ENCODE measurements around the gene C20orf141.

C20orf141 gene

DNA sequence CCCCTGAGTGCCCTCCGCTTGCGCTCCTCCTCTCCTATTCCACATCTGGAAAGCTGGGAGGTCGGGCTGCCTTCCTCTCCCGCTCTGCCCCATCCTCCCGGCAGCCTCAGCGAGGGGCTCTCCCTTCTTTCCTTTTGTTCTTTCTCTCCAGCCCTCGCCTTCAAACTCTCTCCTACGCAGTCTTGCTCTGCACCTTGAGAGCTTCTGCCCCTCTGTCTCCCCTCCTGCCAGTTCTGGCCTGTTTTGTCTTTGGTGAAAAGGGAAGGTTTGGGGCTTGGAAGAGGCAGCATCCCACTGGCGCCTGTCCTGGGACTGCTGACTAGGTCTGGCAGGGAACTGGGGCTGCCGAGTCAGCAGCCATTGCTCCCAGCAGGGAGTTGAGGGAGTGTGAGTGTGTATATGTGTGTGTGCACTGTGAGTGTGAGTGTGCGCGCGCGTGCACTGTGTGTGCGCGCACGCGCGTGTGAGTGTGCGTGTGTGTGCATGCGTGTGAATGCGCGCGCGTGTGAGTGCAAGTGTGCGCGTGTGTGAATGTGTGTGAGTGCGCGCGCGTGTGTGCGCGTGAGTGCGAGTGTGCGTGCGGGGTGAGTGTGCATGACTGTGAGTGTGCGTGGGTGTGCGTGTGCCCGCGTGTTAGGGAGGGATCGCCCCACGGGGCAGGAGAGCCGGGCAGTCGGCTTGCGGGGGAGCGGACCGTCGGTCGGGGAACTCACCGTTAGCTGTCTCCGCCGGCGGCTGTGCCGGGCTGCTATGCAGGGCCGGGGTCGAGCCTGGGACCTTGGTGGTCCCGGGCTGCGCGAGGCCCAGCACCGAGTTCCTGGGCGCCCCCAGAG is 14.9 kb upstream of the C20orf141 start:
- H3K4me2 ChIP-seq (ENCODE audit: low read depth, low read length, poor library complexity, severe bottlenecking) = peak overlapping the region; percentile 85
- no peak overlapping the region for H2AFZ ChIP-seq (ENCODE audit: low read length)
- H3K9ac ChIP-seq (ENCODE audit: low read depth, low read length, poor library complexity, severe bottlenecking) = peak overlapping the region; percentile 98
- no peak for TF ChIP-seq EZH2phosphoT487 (IDR thresholded peaks at IDR 0.05; ENCODE audit: borderline replicate concordance)
- TF ChIP-seq, protein P1, sequence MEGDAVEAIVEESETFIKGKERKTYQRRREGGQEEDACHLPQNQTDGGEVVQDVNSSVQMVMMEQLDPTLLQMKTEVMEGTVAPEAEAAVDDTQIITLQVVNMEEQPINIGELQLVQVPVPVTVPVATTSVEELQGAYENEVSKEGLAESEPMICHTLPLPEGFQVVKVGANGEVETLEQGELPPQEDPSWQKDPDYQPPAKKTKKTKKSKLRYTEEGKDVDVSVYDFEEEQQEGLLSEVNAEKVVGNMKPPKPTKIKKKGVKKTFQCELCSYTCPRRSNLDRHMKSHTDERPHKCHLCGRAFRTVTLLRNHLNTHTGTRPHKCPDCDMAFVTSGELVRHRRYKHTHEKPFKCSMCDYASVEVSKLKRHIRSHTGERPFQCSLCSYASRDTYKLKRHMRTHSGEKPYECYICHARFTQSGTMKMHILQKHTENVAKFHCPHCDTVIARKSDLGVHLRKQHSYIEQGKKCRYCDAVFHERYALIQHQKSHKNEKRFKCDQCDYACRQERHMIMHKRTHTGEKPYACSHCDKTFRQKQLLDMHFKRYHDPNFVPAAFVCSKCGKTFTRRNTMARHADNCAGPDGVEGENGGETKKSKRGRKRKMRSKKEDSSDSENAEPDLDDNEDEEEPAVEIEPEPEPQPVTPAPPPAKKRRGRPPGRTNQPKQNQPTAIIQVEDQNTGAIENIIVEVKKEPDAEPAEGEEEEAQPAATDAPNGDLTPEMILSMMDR (conservative IDR thresholded peaks at IDR 0.05; ENCODE audit: low read length) = no peak
- H3K79me2 ChIP-seq (ENCODE audit: insufficient read depth, low read length) = peaks cover 47% of the 10 kb centered on the region
- H3K4me1 ChIP-seq (ENCODE audit: insufficient read depth, low read length, poor library complexity, severe bottlenecking) = peaks cover 37% of the 10 kb centered on the region
- H4K20me1 ChIP-seq (ENCODE audit: insufficient read depth, low read length, poor library complexity, severe bottlenecking) = peaks cover 35% of the 10 kb centered on the region
- peak overlapping the region; percentile 77 for H3K4me3 ChIP-seq (ENCODE audit: low read length, poor library complexity, severe bottlenecking)
- H3F3A ChIP-seq (ENCODE audit: low read depth) = peaks cover 9% of the 10 kb centered on the region; the same call in 1 of the 2 replicates
- H3K36me3 ChIP-seq (ENCODE audit: insufficient read depth, low read length) = peaks cover 37% of the 10 kb centered on the region; the same call in 1 of the 2 replicates
- H3K9me3 ChIP-seq (ENCODE audit: insufficient read depth, low read depth, low read length) = no peaks in the 10 kb centered on the region
- peaks cover 8% of the 10 kb centered on the region for H3K27me3 ChIP-seq (ENCODE audit: insufficient read depth, low read length, poor library complexity, severe bottlenecking)
- H3K9me2 ChIP-seq (replicated peaks; ENCODE audit: low read depth, low read length) = no peaks in the 10 kb centered on the region

DNA sequence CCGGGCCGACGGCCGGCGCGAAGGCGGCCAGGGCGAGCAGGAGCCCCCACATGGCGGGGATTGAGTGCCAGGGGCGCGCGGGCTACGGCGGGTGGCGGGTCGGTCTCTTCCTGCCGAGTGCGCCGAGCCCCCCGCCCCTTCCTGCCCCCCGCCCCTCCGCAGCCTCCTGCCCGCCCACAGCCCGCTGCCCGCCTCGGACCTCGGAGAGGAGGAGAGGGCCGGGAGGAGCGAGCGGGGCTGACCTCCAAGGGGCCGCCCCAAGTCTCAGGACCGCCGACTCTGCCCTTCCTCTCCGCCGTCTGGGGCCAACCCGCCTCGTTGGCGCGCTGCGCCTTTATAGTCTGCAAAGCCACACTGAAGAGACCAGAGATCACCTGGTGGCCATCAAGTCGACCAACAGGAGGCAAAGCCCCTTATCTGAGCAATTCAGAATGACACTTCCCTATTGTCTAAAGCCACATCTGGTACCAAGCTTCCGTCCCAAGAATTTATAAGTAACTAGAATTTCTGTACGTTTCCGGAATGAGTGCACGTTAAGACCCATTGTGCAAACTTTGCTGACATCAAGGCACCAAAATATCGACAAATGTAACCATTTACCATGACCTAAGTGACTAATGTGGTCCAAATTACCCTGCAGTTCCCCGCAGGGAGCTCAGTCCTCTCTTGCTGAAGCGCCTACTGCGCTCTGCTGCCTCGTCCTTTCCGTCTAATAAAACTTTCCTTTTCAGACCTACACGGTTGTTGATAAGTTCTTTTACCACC is 14.1 kb upstream of the C20orf141 start, which contains the start of gene CPXM1:
CPXM1 (minus strand) TSS at position 107 of the 765 bp plus-strand sequence; CDS start at position 52, 55 bp downstream.
- Histone ChIP-seq H3K9me3 (ENCODE audit: insufficient read depth, low read depth, low read length) (no peaks in the 10 kb centered on the region), H4K20me1 (ENCODE audit: insufficient read depth, low read length, poor library complexity, severe bottlenecking) (peaks cover 31% of the 10 kb centered on the region), H3K4me1 (ENCODE audit: insufficient read depth, low read length, poor library complexity, severe bottlenecking) (peaks cover 37% of the 10 kb centered on the region), H3K4me2 (ENCODE audit: low read depth, low read length, poor library complexity, severe bottlenecking) (peak within 1 kb of the TSS; percentile 85), H3K27me3 (ENCODE audit: insufficient read depth, low read length, poor library complexity, severe bottlenecking) (peaks cover 8% of the 10 kb centered on the region), H3K4me3 (ENCODE audit: low read length, poor library complexity, severe bottlenecking) (peak within 1 kb of the TSS; percentile 77), H3F3A (ENCODE audit: low read depth) (peaks cover 9% of the 10 kb centered on the region; the same call in 1 of the 2 replicates), H2AFZ (ENCODE audit: low read length) (peak within 1 kb of the TSS; percentile 60), H3K36me3 (ENCODE audit: insufficient read depth, low read length) (peaks cover 29% of the 10 kb centered on the region; the same call in 1 of the 2 replicates), H3K9me2 (replicated peaks; ENCODE audit: low read depth, low read length) (no peaks in the 10 kb centered on the region), H3K9ac (ENCODE audit: low read depth, low read length, poor library complexity, severe bottlenecking) (peak within 1 kb of the TSS; percentile 98), H3K79me2 (ENCODE audit: insufficient read depth, low read length) (peaks cover 45% of the 10 kb centered on the region)
- TF ChIP-seq, protein P1 (conservative IDR thresholded peaks at IDR 0.05; ENCODE audit: low read length) = 0 out of 2 replicates have a peak, but pooled peaks have one; percentile 18
- no peak for TF ChIP-seq EZH2phosphoT487 (IDR thresholded peaks at IDR 0.05; ENCODE audit: borderline replicate concordance)

DNA sequence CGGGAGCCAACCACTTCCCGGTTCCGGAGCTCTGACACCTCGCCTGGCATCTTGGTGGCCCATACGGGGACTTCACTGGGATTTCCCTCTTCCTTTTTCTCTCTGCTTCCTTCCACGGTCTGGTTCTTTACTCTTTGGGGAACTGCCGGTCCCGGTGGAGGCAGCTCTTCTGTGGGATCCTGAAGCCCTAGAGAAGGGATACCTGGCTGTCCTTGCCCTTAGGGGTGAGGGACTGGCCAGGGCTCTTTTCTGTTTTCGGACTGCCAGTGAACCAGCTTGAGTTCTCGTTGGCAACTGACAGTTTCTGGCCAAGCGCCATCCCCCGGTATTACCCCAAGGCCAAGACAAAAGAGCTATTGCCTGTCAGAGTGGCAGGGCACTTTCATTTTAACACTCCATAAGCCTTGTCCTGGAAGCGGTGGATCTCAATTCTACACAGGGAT is 13.5 kb upstream of the C20orf141 start:
- Histone ChIP-seq H4K20me1 (ENCODE audit: insufficient read depth, low read length, poor library complexity, severe bottlenecking) (peaks cover 25% of the 10 kb centered on the region), H3K9ac (ENCODE audit: low read depth, low read length, poor library complexity, severe bottlenecking) (peak overlapping the region; percentile 98), H3K79me2 (ENCODE audit: insufficient read depth, low read length) (peaks cover 39% of the 10 kb centered on the region), H3K4me2 (ENCODE audit: low read depth, low read length, poor library complexity, severe bottlenecking) (peak overlapping the region; percentile 82), H3K4me3 (ENCODE audit: low read length, poor library complexity, severe bottlenecking) (peak overlapping the region; percentile 77), H2AFZ (ENCODE audit: low read length) (peak overlapping the region; percentile 60), H3K36me3 (ENCODE audit: insufficient read depth, low read length) (peaks cover 24% of the 10 kb centered on the region; the same call in 1 of the 2 replicates), H3K9me2 (replicated peaks; ENCODE audit: low read depth, low read length) (no peaks in the 10 kb centered on the region), H3K27me3 (ENCODE audit: insufficient read depth, low read length, poor library complexity, severe bottlenecking) (peaks cover 8% of the 10 kb centered on the region), H3K4me1 (ENCODE audit: insufficient read depth, low read length, poor library complexity, severe bottlenecking) (peaks cover 37% of the 10 kb centered on the region), H3F3A (ENCODE audit: low read depth) (peaks cover 9% of the 10 kb centered on the region; the same call in 1 of the 2 replicates), H3K9me3 (ENCODE audit: insufficient read depth, low read depth, low read length) (no peaks in the 10 kb centered on the region)
- TF ChIP-seq, protein P1 (conservative IDR thresholded peaks at IDR 0.05; ENCODE audit: low read length) = no peak
- no peak for TF ChIP-seq EZH2phosphoT487 (IDR thresholded peaks at IDR 0.05; ENCODE audit: borderline replicate concordance)
